ENCODE data around the gene FAM50B.

GRCh38 chr6:3899970-3900439, 50.8 kb downstream of the FAM50B start:
- TF ChIP-seq, protein P1, sequence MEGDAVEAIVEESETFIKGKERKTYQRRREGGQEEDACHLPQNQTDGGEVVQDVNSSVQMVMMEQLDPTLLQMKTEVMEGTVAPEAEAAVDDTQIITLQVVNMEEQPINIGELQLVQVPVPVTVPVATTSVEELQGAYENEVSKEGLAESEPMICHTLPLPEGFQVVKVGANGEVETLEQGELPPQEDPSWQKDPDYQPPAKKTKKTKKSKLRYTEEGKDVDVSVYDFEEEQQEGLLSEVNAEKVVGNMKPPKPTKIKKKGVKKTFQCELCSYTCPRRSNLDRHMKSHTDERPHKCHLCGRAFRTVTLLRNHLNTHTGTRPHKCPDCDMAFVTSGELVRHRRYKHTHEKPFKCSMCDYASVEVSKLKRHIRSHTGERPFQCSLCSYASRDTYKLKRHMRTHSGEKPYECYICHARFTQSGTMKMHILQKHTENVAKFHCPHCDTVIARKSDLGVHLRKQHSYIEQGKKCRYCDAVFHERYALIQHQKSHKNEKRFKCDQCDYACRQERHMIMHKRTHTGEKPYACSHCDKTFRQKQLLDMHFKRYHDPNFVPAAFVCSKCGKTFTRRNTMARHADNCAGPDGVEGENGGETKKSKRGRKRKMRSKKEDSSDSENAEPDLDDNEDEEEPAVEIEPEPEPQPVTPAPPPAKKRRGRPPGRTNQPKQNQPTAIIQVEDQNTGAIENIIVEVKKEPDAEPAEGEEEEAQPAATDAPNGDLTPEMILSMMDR (conservative IDR thresholded peaks at IDR 0.05; ENCODE audit: low read length): no peak
- TF ChIP-seq EZH2phosphoT487 (IDR thresholded peaks at IDR 0.05; ENCODE audit: borderline replicate concordance, low read depth, low read length): no peak
